Myometrial cell (primary cell): ENCODE measurements around the gene FOXL2. TPM values are rescaled to one million over a fixed set of nuclear protein-coding genes. Genes with fewer than 3 reads are reported as not detected.

Experiments used
- total RNA-seq: library from RNA; depleted of rRNA; stranded (reverse); fragments of >200 nt; gene quantifications from 2 replicates; pipeline ENCODE4 v1.2.3, GENCODE V29; 2015

Gene FOXL2
- total RNA-seq = 25.9 and 28.3 TPM in 2 replicates

GRCh38 chr3:138946663-138947494 lies at the start of gene FOXL2, which contains the start of gene FOXL2NB:
TSS of gene FOXL2 (minus strand) at chr3:138947137. CDS start at chr3:138946722, 415 bp downstream.
TSS of gene FOXL2NB (plus strand) at chr3:138947217. CDS start at chr3:138947365, 148 bp downstream.

Other genes starting within 250 kb of the FOXL2 start
- 6.1 and 6.2 TPM in 2 replicates for gene PIK3CB, start 112.2 kb downstream of the FOXL2 start, total RNA-seq
- 28.9 and 33.4 TPM in 2 replicates for gene FOXL2NB, start 80 bp upstream of the FOXL2 start, total RNA-seq
- not detected in 2 replicates for gene PRR23A, start 59.1 kb upstream of the FOXL2 start, total RNA-seq
- gene PRR23B, start 73.8 kb upstream of the FOXL2 start, total RNA-seq = not detected in 2 replicates
- gene PRR23C, start 97.8 kb upstream of the FOXL2 start, total RNA-seq = not detected in 2 replicates